ENCODE results near the gene KLRG1.

DNA sequence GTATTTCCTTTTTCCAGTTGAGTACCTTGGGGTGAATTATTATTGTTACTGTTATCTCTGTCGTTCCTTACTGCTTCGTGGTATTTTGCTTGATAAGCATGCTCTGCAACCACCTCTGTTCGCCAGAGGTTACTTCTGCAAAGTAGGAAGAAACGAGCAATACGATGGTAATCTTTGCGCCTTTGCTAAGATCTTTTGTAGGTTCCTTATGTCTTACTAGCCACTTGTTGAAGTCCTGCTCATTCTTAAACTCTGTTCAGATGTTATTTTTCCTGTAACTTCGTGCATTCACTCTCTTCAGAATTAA, 39.2 kb upstream of the KLRG1 start:
- TF ChIP-seq CTCF (IDR thresholded peaks at IDR 0.05) (no peak), POLR2A (IDR thresholded peaks at IDR 0.05) (no peak)
